Liver (tissue), 2 donors: Measurements from ENCODE around the gene SURF6.

ENCODE experiments used
- FOXA1 ChIP-seq: IDR thresholded peaks from 2 replicates; pipeline ENCODE4 v1.6.1; 2016; ENCODE audit warnings: antibody characterized with exemption
- TF ChIP-seq, protein P1 (sequence below): IDR thresholded peaks from 2 replicates; pipeline ENCODE4 v1.6.1; 2016; ENCODE audit warnings: antibody characterized with exemption
- TF ChIP-seq, protein P2 (sequence below): fragments of 150-350 bp; IDR thresholded peaks from 2 replicates; pipeline ENCODE4 v1.5.1; 2017; ENCODE audit warnings: improper control_type of control experiment, low read depth, low read length; ENCODE audit not compliant: missing input control
- donor health status: healthy.

DNA sequence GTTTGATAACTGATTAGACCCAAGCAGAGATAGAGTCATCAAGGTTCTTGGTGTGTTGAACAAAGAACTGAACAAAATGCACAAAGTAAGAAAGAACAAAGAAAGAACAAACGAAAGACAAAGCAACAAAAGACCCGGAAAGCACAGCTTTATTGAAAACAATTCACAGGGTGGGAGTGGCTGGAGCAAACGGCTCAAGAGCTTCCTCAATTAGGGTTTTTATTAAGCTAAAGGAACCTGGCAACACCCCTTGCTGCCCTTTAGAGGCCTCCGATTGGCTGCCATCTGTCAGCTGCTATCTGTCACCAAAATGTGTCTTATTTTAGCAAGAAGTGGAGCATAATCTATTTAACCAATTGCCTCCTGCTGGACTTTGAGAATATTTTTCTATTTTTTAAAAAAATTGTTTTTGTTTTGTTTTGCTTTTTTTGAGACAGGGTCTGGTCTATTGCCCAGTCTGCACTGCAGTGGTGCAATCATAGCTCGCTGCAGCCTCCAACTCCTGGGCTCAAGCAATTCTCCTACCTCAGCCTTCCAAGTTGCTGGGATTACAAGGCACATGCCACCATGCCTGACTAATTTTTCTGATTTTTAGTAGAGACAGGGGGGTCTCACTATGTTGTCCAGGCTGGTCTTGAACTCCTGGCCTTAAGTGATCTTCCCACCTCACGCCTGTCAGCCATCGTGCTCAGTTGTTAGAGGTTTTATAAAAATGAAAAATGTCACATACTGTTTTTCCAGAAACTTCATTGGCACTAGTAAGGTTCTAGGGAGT lies 53.3 kb downstream of the SURF6 start:
- TF ChIP-seq, protein P1, sequence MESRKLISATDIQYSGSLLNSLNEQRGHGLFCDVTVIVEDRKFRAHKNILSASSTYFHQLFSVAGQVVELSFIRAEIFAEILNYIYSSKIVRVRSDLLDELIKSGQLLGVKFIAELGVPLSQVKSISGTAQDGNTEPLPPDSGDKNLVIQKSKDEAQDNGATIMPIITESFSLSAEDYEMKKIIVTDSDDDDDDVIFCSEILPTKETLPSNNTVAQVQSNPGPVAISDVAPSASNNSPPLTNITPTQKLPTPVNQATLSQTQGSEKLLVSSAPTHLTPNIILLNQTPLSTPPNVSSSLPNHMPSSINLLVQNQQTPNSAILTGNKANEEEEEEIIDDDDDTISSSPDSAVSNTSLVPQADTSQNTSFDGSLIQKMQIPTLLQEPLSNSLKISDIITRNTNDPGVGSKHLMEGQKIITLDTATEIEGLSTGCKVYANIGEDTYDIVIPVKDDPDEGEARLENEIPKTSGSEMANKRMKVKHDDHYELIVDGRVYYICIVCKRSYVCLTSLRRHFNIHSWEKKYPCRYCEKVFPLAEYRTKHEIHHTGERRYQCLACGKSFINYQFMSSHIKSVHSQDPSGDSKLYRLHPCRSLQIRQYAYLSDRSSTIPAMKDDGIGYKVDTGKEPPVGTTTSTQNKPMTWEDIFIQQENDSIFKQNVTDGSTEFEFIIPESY, result no peak
- TF ChIP-seq, protein P2, sequence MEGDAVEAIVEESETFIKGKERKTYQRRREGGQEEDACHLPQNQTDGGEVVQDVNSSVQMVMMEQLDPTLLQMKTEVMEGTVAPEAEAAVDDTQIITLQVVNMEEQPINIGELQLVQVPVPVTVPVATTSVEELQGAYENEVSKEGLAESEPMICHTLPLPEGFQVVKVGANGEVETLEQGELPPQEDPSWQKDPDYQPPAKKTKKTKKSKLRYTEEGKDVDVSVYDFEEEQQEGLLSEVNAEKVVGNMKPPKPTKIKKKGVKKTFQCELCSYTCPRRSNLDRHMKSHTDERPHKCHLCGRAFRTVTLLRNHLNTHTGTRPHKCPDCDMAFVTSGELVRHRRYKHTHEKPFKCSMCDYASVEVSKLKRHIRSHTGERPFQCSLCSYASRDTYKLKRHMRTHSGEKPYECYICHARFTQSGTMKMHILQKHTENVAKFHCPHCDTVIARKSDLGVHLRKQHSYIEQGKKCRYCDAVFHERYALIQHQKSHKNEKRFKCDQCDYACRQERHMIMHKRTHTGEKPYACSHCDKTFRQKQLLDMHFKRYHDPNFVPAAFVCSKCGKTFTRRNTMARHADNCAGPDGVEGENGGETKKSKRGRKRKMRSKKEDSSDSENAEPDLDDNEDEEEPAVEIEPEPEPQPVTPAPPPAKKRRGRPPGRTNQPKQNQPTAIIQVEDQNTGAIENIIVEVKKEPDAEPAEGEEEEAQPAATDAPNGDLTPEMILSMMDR, result no peak
- no peak for TF ChIP-seq FOXA1
